GM06990 (cell line): ENCODE data around the gene MRPL46.
"Not testable (repeated sequence)": the region's sequence is repeated elsewhere in the genome, so short reads cannot be mapped to it uniquely, and the experiment has no call there.

Source experiments
- DNase-seq: peaks from one replicate; pipeline ENCODE4 v3.0.0-alpha.2; 2011; ENCODE audit not compliant: insufficient read length; ENCODE audit errors: extremely low read depth
- H3K27me3 ChIP-seq: replicated peaks from 2 replicates; pipeline ENCODE4 v1.6.0; 2011; ENCODE audit warnings: low read length; ENCODE audit not compliant: control insufficient read depth, insufficient read depth
- H3K36me3 ChIP-seq: 2 replicates; pipeline ENCODE4 v1.5.1; 2011; ENCODE audit warnings: low read length; ENCODE audit not compliant: control insufficient read depth, insufficient read depth
- H3K4me3 ChIP-seq: replicated peaks from 2 replicates; pipeline ENCODE4 v1.5.1; 2011; ENCODE audit warnings: low read depth, mild to moderate bottlenecking, control low read depth, low read length
- TF ChIP-seq, protein P1 (sequence below): IDR thresholded peaks from 2 replicates; pipeline ENCODE4 v1.5.1; 2011; ENCODE audit warnings: low read length, control low read depth, mild to moderate bottlenecking, inconsistent platforms; ENCODE audit not compliant: insufficient read depth, poor library complexity, severe bottlenecking

MRPL46 gene

GRCh38 chr15:88438181-88438580, 29.0 kb downstream of the MRPL46 start:
- Histone ChIP-seq H3K4me3 (no peak overlapping the region), H3K27me3 (no peaks in the 10 kb centered on the region), H3K36me3 (no peaks in the 10 kb centered on the region)
- TF ChIP-seq, protein P1, sequence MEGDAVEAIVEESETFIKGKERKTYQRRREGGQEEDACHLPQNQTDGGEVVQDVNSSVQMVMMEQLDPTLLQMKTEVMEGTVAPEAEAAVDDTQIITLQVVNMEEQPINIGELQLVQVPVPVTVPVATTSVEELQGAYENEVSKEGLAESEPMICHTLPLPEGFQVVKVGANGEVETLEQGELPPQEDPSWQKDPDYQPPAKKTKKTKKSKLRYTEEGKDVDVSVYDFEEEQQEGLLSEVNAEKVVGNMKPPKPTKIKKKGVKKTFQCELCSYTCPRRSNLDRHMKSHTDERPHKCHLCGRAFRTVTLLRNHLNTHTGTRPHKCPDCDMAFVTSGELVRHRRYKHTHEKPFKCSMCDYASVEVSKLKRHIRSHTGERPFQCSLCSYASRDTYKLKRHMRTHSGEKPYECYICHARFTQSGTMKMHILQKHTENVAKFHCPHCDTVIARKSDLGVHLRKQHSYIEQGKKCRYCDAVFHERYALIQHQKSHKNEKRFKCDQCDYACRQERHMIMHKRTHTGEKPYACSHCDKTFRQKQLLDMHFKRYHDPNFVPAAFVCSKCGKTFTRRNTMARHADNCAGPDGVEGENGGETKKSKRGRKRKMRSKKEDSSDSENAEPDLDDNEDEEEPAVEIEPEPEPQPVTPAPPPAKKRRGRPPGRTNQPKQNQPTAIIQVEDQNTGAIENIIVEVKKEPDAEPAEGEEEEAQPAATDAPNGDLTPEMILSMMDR = no peak
- no peak for DNase-seq

- H3K4me3 ChIP-seq, H3K36me3 ChIP-seq, DNase-seq, H3K27me3 ChIP-seq: not testable (repeated sequence)
These were observed 33.1 kb downstream of the MRPL46 start for GRCh38 chr15:88434106-88434505.

DNA sequence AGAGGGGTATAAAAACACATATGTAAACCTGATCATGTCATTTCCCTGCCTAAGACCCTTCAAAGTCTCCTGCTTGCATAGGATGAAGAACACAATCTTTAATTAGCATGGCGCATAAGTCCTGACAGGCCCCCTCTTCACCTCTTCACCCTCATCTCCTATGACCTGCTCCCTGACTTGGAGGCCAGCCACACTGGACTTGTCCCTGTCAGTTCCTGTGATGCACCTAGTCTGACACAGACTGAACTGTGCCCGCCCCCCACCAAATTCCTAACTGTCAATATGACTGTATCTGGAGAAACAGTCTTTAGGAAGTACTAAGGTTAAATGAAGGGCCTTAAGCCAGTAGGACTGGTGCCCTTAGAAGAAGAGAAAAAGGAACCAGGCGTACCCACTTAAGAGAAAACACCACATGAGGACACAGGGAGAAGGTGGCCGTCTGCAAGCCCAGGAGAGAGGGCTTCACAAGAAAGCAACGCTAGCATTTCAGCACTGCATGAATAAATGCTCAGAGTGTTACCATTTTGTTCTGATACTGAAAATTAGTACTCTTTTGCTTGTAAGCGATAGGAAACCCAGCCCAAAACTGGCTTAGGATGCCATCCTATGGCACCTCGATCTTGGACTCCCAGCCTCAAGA, 34.0 kb downstream of the MRPL46 start:
- Histone ChIP-seq H3K36me3 (no peaks in the 10 kb centered on the region), H3K27me3 (peaks cover 4% of the 10 kb centered on the region; the same call in 1 of the 2 replicates), H3K4me3 (no peak overlapping the region)
- TF ChIP-seq, protein P1 = no peak
- no peak for DNase-seq

DNA sequence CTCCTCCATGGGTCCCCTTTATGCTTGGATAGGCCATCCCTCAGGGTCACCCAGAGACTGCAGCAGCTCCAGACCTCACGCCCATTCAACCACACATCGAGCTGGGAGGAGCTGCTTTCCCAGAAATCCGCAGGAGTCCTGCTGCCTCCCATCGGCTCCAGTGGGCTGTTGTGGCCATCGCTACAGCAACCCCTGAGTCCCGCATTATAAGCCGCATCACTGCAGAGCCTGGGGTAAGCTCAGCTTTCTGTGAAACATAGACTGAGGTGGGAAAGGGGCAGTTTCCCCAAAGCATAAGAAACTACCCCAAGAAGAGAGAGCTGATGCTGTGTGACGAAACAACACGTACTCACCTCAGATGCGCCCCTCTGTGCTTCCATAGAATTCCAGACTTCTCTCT, 35.7 kb downstream of the MRPL46 start:
- TF ChIP-seq, protein P1 = no peak
- no peak for DNase-seq
- H3K36me3 ChIP-seq = no peaks in the 10 kb centered on the region
- peaks cover 4% of the 10 kb centered on the region; the same call in 1 of the 2 replicates for H3K27me3 ChIP-seq
- no peak overlapping the region for H3K4me3 ChIP-seq

- TF ChIP-seq, protein P1 = no peak
- Histone ChIP-seq H3K4me3 (no peak overlapping the region), H3K27me3 (peaks cover 4% of the 10 kb centered on the region), H3K36me3 (no peaks in the 10 kb centered on the region)
- DNase-seq = no peak
These were observed 37.1 kb downstream of the MRPL46 start for GRCh38 chr15:88430051-88430450.

DNA sequence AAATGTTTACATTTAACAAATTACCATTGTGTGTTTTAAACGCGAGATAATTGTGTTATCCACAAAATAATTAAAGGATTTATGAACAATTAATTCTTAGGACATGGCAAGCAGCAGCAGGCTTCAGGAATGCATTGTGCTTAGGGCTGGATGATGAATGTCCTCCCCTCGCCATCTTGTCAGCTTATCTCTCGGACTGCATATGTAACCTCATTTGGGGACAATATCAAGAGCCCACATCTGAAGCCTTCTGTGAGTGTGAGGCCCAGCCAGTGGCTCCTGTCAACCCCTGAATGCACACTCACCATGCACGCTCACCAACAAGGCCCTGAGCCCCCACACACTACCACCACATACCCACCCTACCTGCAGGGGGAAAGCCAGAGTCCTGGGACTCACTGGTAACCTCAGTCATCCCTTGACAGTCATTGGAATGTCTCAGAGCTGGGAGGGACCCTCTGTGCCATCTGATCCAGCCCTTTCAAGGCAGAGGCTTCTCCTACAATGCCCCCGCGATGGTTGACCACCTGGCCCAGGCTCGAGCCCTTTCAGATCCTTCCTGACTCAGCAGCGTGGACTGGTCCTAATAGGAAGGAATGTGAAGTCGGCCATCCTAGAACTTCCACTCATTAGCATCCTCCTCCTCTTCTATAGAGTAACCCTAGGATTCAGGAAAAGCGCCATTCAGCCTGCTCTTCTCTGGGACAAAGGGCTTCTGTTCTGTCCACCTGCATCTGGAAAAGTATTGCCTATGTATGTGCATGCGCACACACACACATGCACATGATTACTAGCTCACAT, 38.2 kb downstream of the MRPL46 start:
- Histone ChIP-seq H3K27me3 (peaks cover 4% of the 10 kb centered on the region), H3K36me3 (no peaks in the 10 kb centered on the region), H3K4me3 (no peak overlapping the region)
- TF ChIP-seq, protein P1 = no peak
- DNase-seq = no peak
